NCI-H1694 treated with DMSO at 0.1 percent for 48 hours (cell line): ENCODE data around the gene ABLIM3.
A peak's percentile ranks its signal among the peaks of the same experiment; 100 is the strongest.

Source experiments
- DNase-seq: peaks from one replicate; lab custom pipeline; 2025; lab: John Stamatoyannopoulos, UW

Gene ABLIM3

GRCh38 chr5:149219584-149219983 is 78.3 kb downstream of the ABLIM3 start:
- DNase-seq, result no peak

- no peak for DNase-seq
Observed at GRCh38 chr5:149220750-149221149, 79.5 kb downstream of the ABLIM3 start.

GRCh38 chr5:149221326-149221725 is 80.0 kb downstream of the ABLIM3 start:
- no peak for DNase-seq

GRCh38 chr5:149221731-149222342 is 80.5 kb downstream of the ABLIM3 start:
- no peak for DNase-seq

- no peak for DNase-seq
Observed at GRCh38 chr5:149223081-149223848, 82.0 kb downstream of the ABLIM3 start.

- DNase-seq, result peak; percentile 16
Observed at GRCh38 chr5:149224282-149224681, 83.0 kb downstream of the ABLIM3 start.

GRCh38 chr5:149227168-149227826 is 86.0 kb downstream of the ABLIM3 start:
- DNase-seq, result no peak

- DNase-seq, result peak; percentile 56
Observed at GRCh38 chr5:149228618-149229297, 87.5 kb downstream of the ABLIM3 start.

GRCh38 chr5:149229298-149229937 is 88.1 kb downstream of the ABLIM3 start:
- DNase-seq, result no peak

GRCh38 chr5:149235841-149236240 is 94.5 kb downstream of the ABLIM3 start:
- DNase-seq, result no peak

GRCh38 chr5:149237662-149238061 is 96.4 kb downstream of the ABLIM3 start:
- DNase-seq, result no peak

GRCh38 chr5:149238540-149238939 is 97.2 kb downstream of the ABLIM3 start:
- no peak for DNase-seq

GRCh38 chr5:149239917-149240316 is 98.6 kb downstream of the ABLIM3 start:
- no peak for DNase-seq

- DNase-seq, result no peak
Observed at GRCh38 chr5:149240354-149240998, 99.2 kb downstream of the ABLIM3 start.

GRCh38 chr5:149242339-149242738 is 101.0 kb downstream of the ABLIM3 start:
- DNase-seq, result no peak

GRCh38 chr5:149246906-149247305 is 105.6 kb downstream of the ABLIM3 start:
- DNase-seq, result no peak

- DNase-seq, result no peak
Observed at GRCh38 chr5:149247726-149248125, 106.4 kb downstream of the ABLIM3 start.

- DNase-seq, result no peak
Observed at GRCh38 chr5:149251546-149251945, 110.3 kb downstream of the ABLIM3 start.

GRCh38 chr5:149254506-149254905 is 113.2 kb downstream of the ABLIM3 start:
- no peak for DNase-seq

- DNase-seq, result no peak
Observed at GRCh38 chr5:149256451-149256850, 115.2 kb downstream of the ABLIM3 start.

- no peak for DNase-seq
Observed at GRCh38 chr5:149257131-149257530, 115.8 kb downstream of the ABLIM3 start.
